HepG2 (cell line): ENCODE measurements around the gene DRC7. TPM values are rescaled to one million over a fixed set of nuclear protein-coding genes. Genes with fewer than 3 reads are reported as not detected.
A peak's percentile ranks its signal among the peaks of the same experiment; 100 is the strongest.

Experiments
- ATM ChIP-seq: fragments of 450-650 bp; IDR thresholded peaks from 2 replicates; pipeline ENCODE4 v1.7.1; 2017; ENCODE audit warnings: mild to moderate bottlenecking, borderline replicate concordance
- DPF2 ChIP-seq: sonication (generic); formaldehyde crosslinking; IDR thresholded peaks from 2 replicates; pipeline ENCODE4 v1.4.0; 2020; ENCODE audit warnings: mild to moderate bottlenecking, low read depth, missing genetic modification reagents, borderline replicate concordance
- ELF1 ChIP-seq: sonication (generic); formaldehyde crosslinking; IDR thresholded peaks from 2 replicates; pipeline ENCODE4 v1.4.0; 2020; ENCODE audit warnings: missing genetic modification reagents
- HOXA7 ChIP-seq: sonication (generic); formaldehyde crosslinking; IDR thresholded peaks from 2 replicates; pipeline ENCODE4 v1.8.1; 2022; ENCODE audit warnings: mild to moderate bottlenecking, missing genetic modification reagents, moderate library complexity
- MAX ChIP-seq: IDR thresholded peaks from 2 replicates; pipeline ENCODE4 v1.6.1; 2012; ENCODE audit warnings: inconsistent platforms
- MEIS1 ChIP-seq: sonication (generic); formaldehyde crosslinking; IDR thresholded peaks from 2 replicates; pipeline ENCODE4 v1.9.0; 2021; ENCODE audit warnings: mild to moderate bottlenecking, missing genetic modification reagents, moderate library complexity, borderline replicate concordance
- MTA3 ChIP-seq: sonication (generic); formaldehyde crosslinking; IDR thresholded peaks from 2 replicates; pipeline ENCODE4 v1.4.0; 2020; ENCODE audit warnings: missing genetic modification reagents
- MZF1 ChIP-seq: sonication (generic); formaldehyde crosslinking; IDR thresholded peaks from 2 replicates; pipeline ENCODE4 v1.8.1; 2023; ENCODE audit warnings: mild to moderate bottlenecking, missing genetic modification reagents, borderline replicate concordance
- PRDM10 ChIP-seq: sonication (generic); formaldehyde crosslinking; IDR thresholded peaks from 2 replicates; pipeline ENCODE4 v1.4.0; 2020; ENCODE audit warnings: low read depth, missing genetic modification reagents
- RARA ChIP-seq: IDR thresholded peaks from 2 replicates; pipeline ENCODE4 v1.6.1; 2016; ENCODE audit warnings: missing genetic modification reagents, missing compliant biosample characterization
- RARG ChIP-seq: sonication (generic); formaldehyde crosslinking; IDR thresholded peaks from 2 replicates; pipeline ENCODE4 v1.4.0; 2020; ENCODE audit warnings: low read depth, mild to moderate bottlenecking, missing genetic modification reagents
- RFX5 ChIP-seq: IDR thresholded peaks from 2 replicates; pipeline ENCODE4 v1.6.1; 2011; ENCODE audit warnings: low read depth, low read length, improper control_type of control experiment
- TEAD2 ChIP-seq: sonication (generic); formaldehyde crosslinking; IDR thresholded peaks from 2 replicates; pipeline ENCODE4 v1.9.0; 2021; ENCODE audit warnings: missing genetic modification reagents
- ZFP36L1 ChIP-seq: sonication (generic); formaldehyde crosslinking; IDR thresholded peaks from 2 replicates; pipeline ENCODE4 v1.8.0; 2022; ENCODE audit warnings: mild to moderate bottlenecking, missing genetic modification reagents, moderate library complexity
- ZFP37 ChIP-seq: sonication (generic); formaldehyde crosslinking; IDR thresholded peaks from 2 replicates; pipeline ENCODE4 v1.4.0; 2020; ENCODE audit warnings: missing genetic modification reagents, borderline replicate concordance
- ZHX1 ChIP-seq: sonication (generic); formaldehyde crosslinking; IDR thresholded peaks from 2 replicates; pipeline ENCODE4 v1.8.1; 2022; ENCODE audit warnings: low read depth, mild to moderate bottlenecking, missing genetic modification reagents
- ZNF264 ChIP-seq: sonication (generic); formaldehyde crosslinking; IDR thresholded peaks from 2 replicates; pipeline ENCODE4 v1.4.0; 2020; ENCODE audit warnings: missing genetic modification reagents
- ZNF317 ChIP-seq: sonication (generic); formaldehyde crosslinking; IDR thresholded peaks from 2 replicates; pipeline ENCODE4 v1.5.0; 2020; ENCODE audit warnings: mild to moderate bottlenecking, missing genetic modification reagents
- ZNF329 ChIP-seq: sonication (generic); formaldehyde crosslinking; IDR thresholded peaks from 2 replicates; pipeline ENCODE4 v1.9.0; 2021; ENCODE audit warnings: low read depth, mild to moderate bottlenecking, missing genetic modification reagents
- ZNF33B ChIP-seq: sonication (generic); formaldehyde crosslinking; IDR thresholded peaks from 2 replicates; pipeline ENCODE4 v1.5.1; 2020; ENCODE audit warnings: mild to moderate bottlenecking, missing genetic modification reagents
- ZNF557 ChIP-seq: sonication (generic); formaldehyde crosslinking; IDR thresholded peaks from 2 replicates; pipeline ENCODE4 v1.4.0; 2020; ENCODE audit warnings: missing genetic modification reagents
- ZNF615 ChIP-seq: sonication (generic); formaldehyde crosslinking; IDR thresholded peaks from 2 replicates; pipeline ENCODE4 v1.5.0; 2020; ENCODE audit warnings: mild to moderate bottlenecking, missing genetic modification reagents, borderline replicate concordance
- ZNF747 ChIP-seq: sonication (generic); formaldehyde crosslinking; IDR thresholded peaks from 2 replicates; pipeline ENCODE4 v1.8.1; 2023; ENCODE audit warnings: missing genetic modification reagents, mild to moderate bottlenecking, borderline replicate concordance
- ZSCAN20 ChIP-seq: sonication (generic); formaldehyde crosslinking; IDR thresholded peaks from 2 replicates; pipeline ENCODE4 v1.4.0; 2020; ENCODE audit warnings: missing genetic modification reagents, mild to moderate bottlenecking, borderline replicate concordance
- polyA plus RNA-seq, 8 experiments: library from polyadenylated mRNA; depleted of rRNA in 3 of 8; stranded (reverse) in 7 of 8; unstranded in 1 of 8; fragments of >200 nt; fragmentation: Illumina TruSeq in 4 of 8; extraction: Trizol in 4 of 8; gene quantifications; 2 replicates each; pipeline versions ENCODE4 v1.2.1 to v1.2.3, GENCODE V29; 2011 to 2016; ENCODE audit warnings: low read depth in 4 of 8, missing spikeins in 1 of 8, mixed read lengths in 1 of 8; ENCODE audit not compliant: insufficient read depth in 1 of 8
- total RNA-seq, 5 experiments: library from RNA; depleted of rRNA; stranded (reverse); fragments of >200 nt; fragmentation: Illumina TruSeq; extraction: Trizol; gene quantifications; 2 replicates each; pipeline ENCODE4 v1.2.3, GENCODE V29; 2016; ENCODE audit warnings: low read depth in 1 of 5

DRC7 gene
- total and polyA plus RNA-seq, 2 of the 13 experiments (the other 11 are each of a cell fraction or from before 2014, with no cell fraction given): 2.7 to 3.4 TPM

GRCh38 chr16:57648581-57649442 is 45.8 kb upstream of the DRC7 start (continued):
- TF ChIP-seq ZNF747 (no peak), HOXA7 (CRISPR knock-in tag) (no peak), ZNF329 (CRISPR knock-in tag) (no peak), ZNF557 (CRISPR knock-in tag) (0 out of 2 replicates have a peak, but pooled peaks have one; percentile 45), ZNF264 (CRISPR knock-in tag) (peak; percentile 55; the same call in 1 of the 2 replicates), RARG (no peak), TEAD2 (CRISPR knock-in tag) (peak; percentile 48; the same call in 1 of the 2 replicates), RFX5 (0 out of 2 replicates have a peak, but pooled peaks have one; percentile 16), MEIS1 (peak; percentile 80; the same call in 1 of the 2 replicates), ZFP37 (CRISPR knock-in tag) (0 out of 2 replicates have a peak, but pooled peaks have one; percentile 29), ZNF317 (CRISPR knock-in tag) (no peak), ZSCAN20 (CRISPR knock-in tag) (no peak), PRDM10 (CRISPR knock-in tag) (peak; percentile 40; the same call in 1 of the 2 replicates), MZF1 (CRISPR knock-in tag) (no peak), MTA3 (CRISPR knock-in tag) (no peak), ZNF33B (CRISPR knock-in tag) (peak; percentile 59; the same call in 1 of the 2 replicates), RARA (CRISPR knock-in tag) (0 out of 2 replicates have a peak, but pooled peaks have one; percentile 38), ZHX1 (CRISPR knock-in tag) (no peak), ATM (no peak), ELF1 (CRISPR knock-in tag) (peak; percentile 38; the same call in 1 of the 2 replicates), DPF2 (0 out of 2 replicates have a peak, but pooled peaks have one; percentile 37), MAX (peak; percentile 55; the same call in 1 of the 2 replicates), ZFP36L1 (CRISPR knock-in tag) (no peak), ZNF615 (CRISPR knock-in tag) (no peak)
